Panc1 (cell line): ENCODE data around the gene GTF2H3. TPM values are rescaled to one million over a fixed set of nuclear protein-coding genes. Genes with fewer than 3 reads are reported as not detected.

ENCODE experiments used
- ATAC-seq: fragments of 200-7000 bp; cut with Tn5 transposase; 2 replicates; pipeline ENCODE4 v1.9.1; 2020; ENCODE audit warnings: mild to moderate bottlenecking, moderate library complexity
- BruUV-seq: library from RNA; stranded (reverse); fragments of 400-500 nt; replicated peaks from 2 replicates; lab custom pipeline; 2021; lab: Mats Ljungman, UMichigan
- CTCF ChIA-PET: fragments of 300-600 bp; sonication (Branson Sonifier 250); formaldehyde crosslinking; loops from one replicate; lab custom pipeline; 2022; ENCODE audit warnings: antibody characterized with exemption; lab: Charles Lee
- POLR2A ChIA-PET: fragments of 300-600 bp; sonication (Branson Sonifier 250); formaldehyde crosslinking; loops from one replicate; lab custom pipeline; 2022; ENCODE audit warnings: antibody characterized with exemption; lab: Charles Lee
- DNase-seq: peaks from one replicate; pipeline ENCODE4 v3.0.0-alpha.2; 2010; ENCODE audit warnings: low read depth, low spot score
- H3K27ac ChIP-seq: 2 replicates; pipeline ENCODE4 v1.5.1; 2011; ENCODE audit warnings: mild to moderate bottlenecking, low read length, inconsistent platforms
- H3K27me3 ChIP-seq: fragments of 200-500 bp; sonication (Bioruptor generic); 2 replicates; pipeline ENCODE4 v1.6.0; 2014; ENCODE audit warnings: low read length, inconsistent platforms; ENCODE audit not compliant: control insufficient read depth, insufficient read depth
- H3K36me3 ChIP-seq: fragments of 200-500 bp; sonication (Bioruptor generic); 2 replicates; pipeline ENCODE4 v1.5.1; 2014; ENCODE audit warnings: inconsistent platforms, mild to moderate bottlenecking, low read length, moderate library complexity; ENCODE audit not compliant: control insufficient read depth, insufficient read depth
- H3K4me1 ChIP-seq: 2 replicates; pipeline ENCODE4 v1.5.1; 2011; ENCODE audit warnings: inconsistent platforms, mild to moderate bottlenecking, low read length, moderate library complexity; ENCODE audit not compliant: control insufficient read depth, insufficient read depth
- H3K4me3 ChIP-seq, 2 experiments: 2 replicates each; pipeline ENCODE4 v1.5.1; 2011 to 2012; ENCODE audit warnings: low read depth in 2 of 2, low read length in 2 of 2, mild to moderate bottlenecking in 2 of 2, inconsistent platforms in 1 of 2, moderate library complexity in 1 of 2
- H3K9me3 ChIP-seq: fragments of 200-500 bp; sonication (Bioruptor generic); 2 replicates; pipeline ENCODE4 v1.5.1; 2014; ENCODE audit warnings: low read depth, mild to moderate bottlenecking, inconsistent platforms, low read length, moderate library complexity; ENCODE audit not compliant: control insufficient read depth, insufficient read depth
- POLR2AphosphoS5 ChIP-seq: IDR thresholded peaks from 2 replicates; pipeline ENCODE4 v1.6.1; 2012; ENCODE audit warnings: mild to moderate bottlenecking, low read depth, low read length, moderate library complexity
- SIN3A ChIP-seq: IDR thresholded peaks from 2 replicates; pipeline ENCODE4 v1.6.1; 2012; ENCODE audit warnings: low read depth, mild to moderate bottlenecking, low read length, moderate library complexity, borderline replicate concordance; ENCODE audit not compliant: insufficient read depth
- TCF7L2 ChIP-seq: IDR thresholded peaks from 2 replicates; pipeline ENCODE4 v1.6.1; 2011; ENCODE audit warnings: mild to moderate bottlenecking, low read depth, low read length, inconsistent platforms
- in situ Hi-C: cut with HindIII; loops from 2 replicates; pipeline ENCODE4 v1.10.0; 2016; ENCODE audit warnings: low sequenced_read_pairs, low pct_unique_long_range_greater_than_20kb
- intact Hi-C: fragments of 100-400 bp; cut with micrococcal nuclease; formaldehyde crosslinking; loops from one replicate; pipeline ENCODE4 v1.10.0; 2022; ENCODE audit not compliant: unreplicated experiment
- total RNA-seq: library from RNA; stranded (reverse); gene quantifications from one replicate; pipeline ENCODE4 v1.2.1, GENCODE V29; 2021; ENCODE audit not compliant: unreplicated experiment
- TF ChIP-seq, protein P1 (sequence below), 2 experiments: IDR thresholded peaks; 2 replicates each; pipeline ENCODE4 v1.6.1; 2011 to 2012; ENCODE audit warnings: low read depth in 2 of 2, control low read depth in 1 of 2, low read length in 1 of 2, mild to moderate bottlenecking in 1 of 2, moderate library complexity in 1 of 2; ENCODE audit not compliant: insufficient read depth in 1 of 2
- TF ChIP-seq, protein P2 (sequence below): fragments of 450-650 bp; IDR thresholded peaks from 2 replicates; pipeline ENCODE4 v1.5.1; 2017; ENCODE audit warnings: mild to moderate bottlenecking

The GTF2H3 gene
- total RNA-seq, 1 experiment from 2014 or later: 40.7 TPM

DNA sequence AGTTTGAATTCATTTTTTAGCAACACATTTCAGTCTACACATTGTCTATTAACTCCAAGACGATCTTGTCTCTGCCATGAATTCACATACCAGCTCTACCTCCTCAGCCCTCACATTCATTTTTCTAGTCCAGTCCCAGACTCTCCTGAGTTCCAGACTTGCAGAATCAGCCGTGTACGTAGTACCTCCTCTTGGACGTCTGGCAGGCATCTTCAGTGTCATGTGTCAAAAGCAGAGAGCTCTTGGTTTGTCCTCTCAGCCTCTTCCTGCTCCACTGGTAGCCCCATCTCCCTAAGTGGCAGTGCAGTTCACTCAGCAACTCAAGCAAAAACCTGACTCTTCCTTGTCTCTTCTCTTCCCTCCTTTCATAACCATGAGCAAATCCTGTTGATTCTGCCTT, 22.8 kb downstream of the GTF2H3 start:
- no peaks in the 10 kb centered on the region for H3K27me3 ChIP-seq
- H3K27ac ChIP-seq: no peak overlapping the region
- CTCF ChIA-PET: no interaction called here
- BruUV-seq: no TSS peak
- no peaks in the 10 kb centered on the region for H3K9me3 ChIP-seq
- DNase-seq: no peak
- no peak for ATAC-seq
- TF ChIP-seq, protein P1, sequence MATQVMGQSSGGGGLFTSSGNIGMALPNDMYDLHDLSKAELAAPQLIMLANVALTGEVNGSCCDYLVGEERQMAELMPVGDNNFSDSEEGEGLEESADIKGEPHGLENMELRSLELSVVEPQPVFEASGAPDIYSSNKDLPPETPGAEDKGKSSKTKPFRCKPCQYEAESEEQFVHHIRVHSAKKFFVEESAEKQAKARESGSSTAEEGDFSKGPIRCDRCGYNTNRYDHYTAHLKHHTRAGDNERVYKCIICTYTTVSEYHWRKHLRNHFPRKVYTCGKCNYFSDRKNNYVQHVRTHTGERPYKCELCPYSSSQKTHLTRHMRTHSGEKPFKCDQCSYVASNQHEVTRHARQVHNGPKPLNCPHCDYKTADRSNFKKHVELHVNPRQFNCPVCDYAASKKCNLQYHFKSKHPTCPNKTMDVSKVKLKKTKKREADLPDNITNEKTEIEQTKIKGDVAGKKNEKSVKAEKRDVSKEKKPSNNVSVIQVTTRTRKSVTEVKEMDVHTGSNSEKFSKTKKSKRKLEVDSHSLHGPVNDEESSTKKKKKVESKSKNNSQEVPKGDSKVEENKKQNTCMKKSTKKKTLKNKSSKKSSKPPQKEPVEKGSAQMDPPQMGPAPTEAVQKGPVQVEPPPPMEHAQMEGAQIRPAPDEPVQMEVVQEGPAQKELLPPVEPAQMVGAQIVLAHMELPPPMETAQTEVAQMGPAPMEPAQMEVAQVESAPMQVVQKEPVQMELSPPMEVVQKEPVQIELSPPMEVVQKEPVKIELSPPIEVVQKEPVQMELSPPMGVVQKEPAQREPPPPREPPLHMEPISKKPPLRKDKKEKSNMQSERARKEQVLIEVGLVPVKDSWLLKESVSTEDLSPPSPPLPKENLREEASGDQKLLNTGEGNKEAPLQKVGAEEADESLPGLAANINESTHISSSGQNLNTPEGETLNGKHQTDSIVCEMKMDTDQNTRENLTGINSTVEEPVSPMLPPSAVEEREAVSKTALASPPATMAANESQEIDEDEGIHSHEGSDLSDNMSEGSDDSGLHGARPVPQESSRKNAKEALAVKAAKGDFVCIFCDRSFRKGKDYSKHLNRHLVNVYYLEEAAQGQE (IDR thresholded peaks at IDR 0.05; ENCODE audit: insufficient read depth in 1 of 2, low read depth in 2 of 2, low read length in 1 of 2): no peak
- no peak for TF ChIP-seq SIN3A
- no peak for TF ChIP-seq POLR2AphosphoS5
- TF ChIP-seq, protein P2, sequence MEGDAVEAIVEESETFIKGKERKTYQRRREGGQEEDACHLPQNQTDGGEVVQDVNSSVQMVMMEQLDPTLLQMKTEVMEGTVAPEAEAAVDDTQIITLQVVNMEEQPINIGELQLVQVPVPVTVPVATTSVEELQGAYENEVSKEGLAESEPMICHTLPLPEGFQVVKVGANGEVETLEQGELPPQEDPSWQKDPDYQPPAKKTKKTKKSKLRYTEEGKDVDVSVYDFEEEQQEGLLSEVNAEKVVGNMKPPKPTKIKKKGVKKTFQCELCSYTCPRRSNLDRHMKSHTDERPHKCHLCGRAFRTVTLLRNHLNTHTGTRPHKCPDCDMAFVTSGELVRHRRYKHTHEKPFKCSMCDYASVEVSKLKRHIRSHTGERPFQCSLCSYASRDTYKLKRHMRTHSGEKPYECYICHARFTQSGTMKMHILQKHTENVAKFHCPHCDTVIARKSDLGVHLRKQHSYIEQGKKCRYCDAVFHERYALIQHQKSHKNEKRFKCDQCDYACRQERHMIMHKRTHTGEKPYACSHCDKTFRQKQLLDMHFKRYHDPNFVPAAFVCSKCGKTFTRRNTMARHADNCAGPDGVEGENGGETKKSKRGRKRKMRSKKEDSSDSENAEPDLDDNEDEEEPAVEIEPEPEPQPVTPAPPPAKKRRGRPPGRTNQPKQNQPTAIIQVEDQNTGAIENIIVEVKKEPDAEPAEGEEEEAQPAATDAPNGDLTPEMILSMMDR: no peak
- TF ChIP-seq TCF7L2: no peak
- H3K4me3 ChIP-seq: no peak overlapping the region
- peaks cover 5% of the 10 kb centered on the region; the same call in 1 of the 2 replicates for H3K36me3 ChIP-seq
- intact Hi-C loops: no loop called here
- no peaks in the 10 kb centered on the region for H3K4me1 ChIP-seq
- in situ Hi-C loops: no loop called here
- POLR2A ChIA-PET: no interaction called here

DNA sequence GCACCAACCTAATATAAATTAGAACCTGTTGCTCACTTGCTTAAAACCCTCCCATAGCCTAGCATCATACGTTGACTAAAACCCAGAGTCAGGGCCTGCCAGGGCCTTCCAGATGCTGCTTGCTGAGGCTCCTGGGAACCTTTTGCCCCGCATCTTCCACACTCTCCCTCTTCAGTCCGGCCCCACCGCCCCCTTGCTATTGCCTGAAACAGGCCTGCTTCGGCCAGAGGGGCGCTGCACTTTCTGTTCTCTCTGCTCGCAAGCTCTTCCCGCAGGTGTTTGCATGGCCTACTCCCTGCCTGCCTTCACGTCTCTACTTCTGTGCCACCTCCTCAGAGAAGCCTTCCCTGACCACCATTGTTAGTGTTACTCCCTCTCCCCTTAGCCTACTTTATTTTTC, 23.6 kb downstream of the GTF2H3 start:
- TF ChIP-seq SIN3A (no peak), POLR2AphosphoS5 (no peak), TCF7L2 (no peak)
- TF ChIP-seq, protein P2: no peak
- TF ChIP-seq, protein P1 (IDR thresholded peaks at IDR 0.05; ENCODE audit: insufficient read depth in 1 of 2, low read depth in 2 of 2, low read length in 1 of 2): no peak
- POLR2A ChIA-PET: no interaction called here
- no peaks in the 10 kb centered on the region for H3K4me1 ChIP-seq
- intact Hi-C loops (no loop called here), in situ Hi-C loops (no loop called here)
- H3K9me3 ChIP-seq: no peaks in the 10 kb centered on the region
- CTCF ChIA-PET: no interaction called here
- H3K36me3 ChIP-seq: peaks cover 4% of the 10 kb centered on the region; the same call in 1 of the 2 replicates
- H3K27ac ChIP-seq: no peak overlapping the region
- BruUV-seq: no TSS peak
- ATAC-seq (no peak), DNase-seq (no peak)
- no peak overlapping the region for H3K4me3 ChIP-seq
- H3K27me3 ChIP-seq: no peaks in the 10 kb centered on the region
